Cardiac fibroblast (primary cell): Measurements from ENCODE around the gene RFPL1.
A peak's percentile ranks its signal among the peaks of the same experiment; 100 is the strongest.

Experiments used
- DNase-seq, 2 donors: peaks; one replicate each; pipeline versions ENCODE4 v3.0.0 to v3.0.0-alpha.2; 2010; ENCODE audit warnings: low read depth in 2 of 2
- H3K4me3 ChIP-seq, 2 donors: replicated peaks in 1 of 2; 1 replicate in 1 of 2; 2 replicates in 1 of 2; pipeline ENCODE4 v1.5.1; 2011; ENCODE audit warnings: low read depth in 2 of 2, low read length in 2 of 2, mild to moderate bottlenecking in 2 of 2, moderate library complexity in 1 of 2
- TF ChIP-seq, protein P1 (sequence below): IDR thresholded peaks from one replicate; pipeline ENCODE4 v1.5.1; 2011; ENCODE audit warnings: low read depth, mild to moderate bottlenecking, low read length, inconsistent platforms

The RFPL1 gene

DNA sequence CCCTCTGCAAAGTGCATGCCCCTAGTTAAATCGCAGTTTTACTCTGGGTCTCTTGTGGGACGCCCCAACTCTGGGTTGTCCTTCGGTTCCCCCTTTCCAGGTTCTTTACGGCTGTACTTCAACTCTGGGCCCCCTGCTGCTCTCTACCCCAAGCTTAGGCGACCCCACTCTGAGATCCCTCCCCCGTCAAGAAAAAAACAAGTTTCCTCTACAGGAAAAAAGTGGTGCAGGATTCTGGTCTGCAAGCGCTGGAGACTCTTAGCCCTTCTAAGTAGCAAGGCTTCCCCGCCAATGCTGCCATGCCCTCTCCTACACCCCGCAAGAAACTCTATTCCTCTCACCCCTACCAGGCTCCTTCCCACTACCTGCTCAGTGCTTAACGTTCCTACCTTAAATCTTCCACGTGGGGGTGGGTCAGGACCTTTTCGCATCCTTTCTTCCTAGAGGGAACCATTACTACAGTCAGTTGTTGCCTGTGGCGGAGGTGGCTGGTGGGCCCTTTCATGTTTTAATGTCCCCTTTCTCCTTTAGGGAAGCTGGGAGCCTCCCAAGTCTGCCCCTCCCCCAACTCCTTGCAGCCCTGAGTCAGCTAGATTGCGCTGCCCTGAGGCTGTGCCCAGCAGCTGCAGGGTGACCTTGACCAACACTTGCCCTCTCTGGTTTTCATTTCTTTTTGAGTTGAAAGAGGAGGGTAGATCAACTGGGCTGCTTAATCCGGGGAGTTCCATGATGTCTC, 43.0 kb downstream of the RFPL1 start:
- TF ChIP-seq, protein P1, sequence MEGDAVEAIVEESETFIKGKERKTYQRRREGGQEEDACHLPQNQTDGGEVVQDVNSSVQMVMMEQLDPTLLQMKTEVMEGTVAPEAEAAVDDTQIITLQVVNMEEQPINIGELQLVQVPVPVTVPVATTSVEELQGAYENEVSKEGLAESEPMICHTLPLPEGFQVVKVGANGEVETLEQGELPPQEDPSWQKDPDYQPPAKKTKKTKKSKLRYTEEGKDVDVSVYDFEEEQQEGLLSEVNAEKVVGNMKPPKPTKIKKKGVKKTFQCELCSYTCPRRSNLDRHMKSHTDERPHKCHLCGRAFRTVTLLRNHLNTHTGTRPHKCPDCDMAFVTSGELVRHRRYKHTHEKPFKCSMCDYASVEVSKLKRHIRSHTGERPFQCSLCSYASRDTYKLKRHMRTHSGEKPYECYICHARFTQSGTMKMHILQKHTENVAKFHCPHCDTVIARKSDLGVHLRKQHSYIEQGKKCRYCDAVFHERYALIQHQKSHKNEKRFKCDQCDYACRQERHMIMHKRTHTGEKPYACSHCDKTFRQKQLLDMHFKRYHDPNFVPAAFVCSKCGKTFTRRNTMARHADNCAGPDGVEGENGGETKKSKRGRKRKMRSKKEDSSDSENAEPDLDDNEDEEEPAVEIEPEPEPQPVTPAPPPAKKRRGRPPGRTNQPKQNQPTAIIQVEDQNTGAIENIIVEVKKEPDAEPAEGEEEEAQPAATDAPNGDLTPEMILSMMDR: no peak
- peak overlapping the region in 1 of 2 donors; percentile 11 for H3K4me3 ChIP-seq
- no peak for DNase-seq

DNA sequence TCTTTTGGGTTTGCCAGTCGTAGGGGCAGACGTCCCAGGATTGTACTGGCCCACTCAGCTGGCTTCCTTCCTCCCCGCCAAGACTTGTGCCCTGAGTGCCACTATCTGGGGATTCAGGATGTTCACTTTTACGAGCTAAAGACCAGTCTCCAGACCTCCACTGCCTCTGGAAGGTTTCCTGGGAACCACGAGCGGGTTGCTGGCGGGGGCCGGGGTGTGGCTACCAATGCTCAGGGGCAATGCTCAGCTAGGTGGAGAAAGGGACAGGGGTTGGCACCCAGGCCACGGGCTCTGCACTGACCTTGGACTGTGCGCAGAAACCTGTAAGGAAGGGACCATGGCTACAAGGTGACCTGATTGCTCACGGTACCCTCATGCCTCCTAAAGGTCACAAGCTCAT, 43.9 kb downstream of the RFPL1 start:
- H3K4me3 ChIP-seq: no peak overlapping the region
- TF ChIP-seq, protein P1: no peak
- no peak for DNase-seq

DNA sequence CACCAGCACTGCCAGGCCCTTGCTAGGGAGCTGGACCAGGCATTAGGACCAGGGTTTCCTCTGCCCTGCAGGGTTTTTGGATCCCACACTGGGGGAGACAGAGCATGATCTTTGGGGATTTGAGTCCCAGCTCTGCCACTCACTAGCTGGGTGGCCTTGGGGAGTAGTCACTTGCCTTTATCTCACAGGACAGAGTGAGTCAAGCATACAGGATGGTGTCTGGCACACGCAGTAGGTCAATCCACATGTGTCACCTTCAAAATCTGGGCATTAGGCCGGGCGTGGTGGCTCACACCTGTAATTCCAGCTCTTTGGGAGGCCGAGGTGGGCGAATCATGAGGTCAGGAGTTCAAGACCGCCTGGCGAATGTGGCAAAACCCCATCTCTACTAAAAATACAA, 44.3 kb downstream of the RFPL1 start:
- no peak overlapping the region for H3K4me3 ChIP-seq
- DNase-seq: no peak
- TF ChIP-seq, protein P1: no peak

DNA sequence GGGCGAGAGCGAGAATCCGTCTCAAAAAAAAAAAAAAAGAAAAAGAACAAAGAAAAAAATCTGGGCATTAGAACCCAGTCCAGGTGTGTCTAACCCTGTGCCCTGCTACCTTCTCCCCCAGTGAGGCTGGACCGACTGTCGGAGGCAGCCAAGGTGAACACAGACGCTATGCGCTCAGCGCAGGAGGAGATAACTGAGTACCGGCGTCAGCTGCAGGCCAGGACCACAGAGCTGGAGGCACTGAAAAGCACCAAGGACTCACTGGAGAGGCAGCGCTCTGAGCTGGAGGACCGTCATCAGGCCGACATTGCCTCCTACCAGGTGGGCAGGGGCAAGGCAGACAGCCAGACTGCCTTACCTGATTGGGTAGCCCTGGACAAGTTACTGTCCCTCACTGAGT, 44.9 kb downstream of the RFPL1 start:
- DNase-seq: no peak
- H3K4me3 ChIP-seq: no peak overlapping the region
- TF ChIP-seq, protein P1: no peak

DNA sequence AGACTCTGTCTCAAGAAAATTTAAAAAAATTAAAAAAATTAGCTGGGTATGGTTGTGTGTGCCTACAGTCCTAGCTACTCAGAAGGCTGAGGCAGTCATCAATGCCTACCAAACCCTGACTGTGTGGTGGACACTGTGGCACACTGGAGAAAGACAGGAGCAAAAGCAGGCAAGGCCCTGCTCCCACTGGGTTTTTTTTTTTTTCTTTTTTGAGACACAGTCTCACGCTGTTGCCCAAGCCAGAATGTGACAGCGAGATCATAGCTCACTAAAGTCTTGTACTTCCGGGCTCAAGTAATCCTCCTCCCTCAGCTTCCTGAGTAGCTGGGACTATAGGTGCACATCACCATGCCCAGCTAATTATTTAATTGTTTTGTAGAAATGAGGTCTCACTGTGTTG, 46.3 kb downstream of the RFPL1 start:
- no peak for DNase-seq
- H3K4me3 ChIP-seq: no peak overlapping the region
- TF ChIP-seq, protein P1: no peak

DNA sequence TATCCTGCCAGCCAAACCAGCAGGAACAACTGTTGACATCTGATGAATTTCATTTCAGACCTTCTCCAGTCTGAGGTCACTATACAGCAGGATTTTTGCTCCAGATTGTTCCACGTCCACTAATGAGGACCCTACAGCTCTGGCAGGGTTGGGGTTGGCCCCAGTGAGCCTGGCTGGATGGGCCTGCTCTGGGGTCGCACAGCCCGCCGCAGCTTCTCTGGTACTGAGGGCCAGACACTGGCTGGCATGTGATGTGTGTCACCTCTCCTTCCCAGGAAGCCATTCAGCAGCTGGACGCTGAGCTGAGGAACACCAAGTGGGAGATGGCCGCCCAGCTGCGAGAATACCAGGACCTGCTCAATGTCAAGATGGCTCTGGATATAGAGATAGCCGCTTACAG, 47.1 kb downstream of the RFPL1 start:
- TF ChIP-seq, protein P1: no peak
- no peak for DNase-seq
- no peak overlapping the region for H3K4me3 ChIP-seq
